ENCODE results near the gene ATOSA.
A peak's percentile ranks its signal among the peaks of the same experiment; 100 is the strongest.

Gene ATOSA

DNA sequence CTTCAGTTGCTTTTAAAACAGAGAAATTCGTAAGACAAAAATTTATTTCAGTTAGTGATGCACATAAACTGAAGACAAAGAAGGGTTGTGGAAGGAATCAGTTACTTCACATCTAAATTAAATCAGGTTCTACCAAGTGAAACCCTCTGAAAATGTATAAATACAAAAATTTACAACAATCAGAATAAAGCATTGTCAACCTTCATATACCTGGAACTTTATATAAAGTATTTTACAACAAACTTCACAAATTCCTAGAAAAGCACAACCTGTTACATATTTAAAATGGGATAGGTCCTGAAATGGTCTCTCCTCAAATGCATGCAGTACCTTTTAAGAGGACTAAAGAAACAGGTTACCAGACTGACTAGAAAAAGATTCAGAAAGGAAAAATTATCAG is 26.9 kb downstream of the ATOSA start:
- Histone ChIP-seq H3K27me3 (ENCODE audit: control insufficient read depth, insufficient read depth, low read length) (no peaks in the 10 kb centered on the region), H3K4me1 (ENCODE audit: control insufficient read depth, insufficient read depth, low read length) (peaks cover 11% of the 10 kb centered on the region; the same call in 1 of the 2 replicates), H3K9ac (ENCODE audit: low read length) (no peak overlapping the region), H3K9me3 (ENCODE audit: control insufficient read depth, insufficient read depth, low read depth, low read length) (no peaks in the 10 kb centered on the region), H3K27ac (ENCODE audit: low read depth, low read length) (no peak overlapping the region), H3K4me3 (ENCODE audit: low read depth, low read length) (no peak overlapping the region), H3K36me3 (ENCODE audit: control insufficient read depth, insufficient read depth, low read length) (no peaks in the 10 kb centered on the region)

DNA sequence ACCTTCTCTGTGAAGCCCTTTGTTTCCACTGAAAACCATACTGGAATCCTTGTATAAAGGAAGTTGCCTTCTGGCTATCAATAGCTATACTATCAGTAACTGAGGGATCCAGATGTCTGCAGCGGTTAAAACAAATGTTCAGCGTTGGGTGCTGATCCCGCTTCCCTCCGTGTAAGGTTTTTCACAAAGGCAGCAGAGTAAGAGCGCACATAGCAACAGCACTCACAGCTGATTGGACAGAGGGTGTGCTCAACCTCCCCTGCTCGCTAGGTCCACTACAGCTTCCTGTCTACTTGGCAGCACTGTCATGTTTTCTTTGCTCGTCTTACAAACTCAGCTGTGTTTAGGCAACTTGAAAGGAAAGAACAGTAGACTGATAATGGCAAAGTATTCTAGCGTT is 27.3 kb downstream of the ATOSA start:
- Histone ChIP-seq H3K9ac (ENCODE audit: low read length) (no peak overlapping the region), H3K4me1 (ENCODE audit: control insufficient read depth, insufficient read depth, low read length) (peaks cover 11% of the 10 kb centered on the region; the same call in 1 of the 2 replicates), H3K36me3 (ENCODE audit: control insufficient read depth, insufficient read depth, low read length) (no peaks in the 10 kb centered on the region), H3K4me3 (ENCODE audit: low read depth, low read length) (0 out of 2 replicates have a peak overlapping the region, but pooled peaks have one; percentile 24), H3K27ac (ENCODE audit: low read depth, low read length) (no peak overlapping the region), H3K9me3 (ENCODE audit: control insufficient read depth, insufficient read depth, low read depth, low read length) (no peaks in the 10 kb centered on the region), H3K27me3 (ENCODE audit: control insufficient read depth, insufficient read depth, low read length) (no peaks in the 10 kb centered on the region)

- H3K9me3 ChIP-seq (ENCODE audit: control insufficient read depth, insufficient read depth, low read depth, low read length) = no peaks in the 10 kb centered on the region
- H3K27me3 ChIP-seq (ENCODE audit: control insufficient read depth, insufficient read depth, low read length) = no peaks in the 10 kb centered on the region
- H3K9ac ChIP-seq (ENCODE audit: low read length) = no peak overlapping the region
- H3K36me3 ChIP-seq (ENCODE audit: control insufficient read depth, insufficient read depth, low read length) = no peaks in the 10 kb centered on the region
- H3K27ac ChIP-seq (ENCODE audit: low read depth, low read length) = no peak overlapping the region
- peaks cover 11% of the 10 kb centered on the region; the same call in 1 of the 2 replicates for H3K4me1 ChIP-seq (ENCODE audit: control insufficient read depth, insufficient read depth, low read length)
- no peak overlapping the region for H3K4me3 ChIP-seq (ENCODE audit: low read depth, low read length)
These were observed 28.1 kb downstream of the ATOSA start for GRCh38 chr15:52651114-52651513.

GRCh38 chr15:52649686-52650085 is 29.5 kb downstream of the ATOSA start:
- Histone ChIP-seq H3K36me3 (ENCODE audit: control insufficient read depth, insufficient read depth, low read length) (no peaks in the 10 kb centered on the region), H3K4me3 (ENCODE audit: low read depth, low read length) (no peak overlapping the region), H3K27me3 (ENCODE audit: control insufficient read depth, insufficient read depth, low read length) (no peaks in the 10 kb centered on the region), H3K9ac (ENCODE audit: low read length) (no peak overlapping the region), H3K9me3 (ENCODE audit: control insufficient read depth, insufficient read depth, low read depth, low read length) (no peaks in the 10 kb centered on the region), H3K27ac (ENCODE audit: low read depth, low read length) (no peak overlapping the region), H3K4me1 (ENCODE audit: control insufficient read depth, insufficient read depth, low read length) (peaks cover 11% of the 10 kb centered on the region; the same call in 1 of the 2 replicates)

DNA sequence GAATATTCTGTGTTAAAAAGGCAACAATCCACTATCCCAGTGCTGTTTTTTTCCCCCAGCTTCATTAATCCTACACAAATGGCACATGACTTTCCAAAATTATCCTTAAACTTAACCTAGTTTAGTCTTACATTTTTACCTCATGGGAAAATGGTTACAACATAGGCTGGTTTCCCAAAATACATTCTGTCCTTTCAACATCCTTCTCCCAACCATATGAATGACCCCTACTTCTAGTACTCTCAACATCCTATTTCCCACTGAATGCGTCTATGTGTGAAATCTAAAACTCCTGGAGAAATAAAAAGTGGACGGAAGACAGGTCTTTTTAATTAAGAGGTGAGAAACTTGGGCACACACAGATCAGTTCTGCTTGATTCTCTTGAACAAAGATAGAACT is 33.3 kb downstream of the ATOSA start:
- Histone ChIP-seq H3K4me1 (ENCODE audit: control insufficient read depth, insufficient read depth, low read length) (no peaks in the 10 kb centered on the region), H3K4me3 (ENCODE audit: low read depth, low read length) (no peak overlapping the region), H3K9me3 (ENCODE audit: control insufficient read depth, insufficient read depth, low read depth, low read length) (no peaks in the 10 kb centered on the region), H3K9ac (ENCODE audit: low read length) (no peak overlapping the region), H3K36me3 (ENCODE audit: control insufficient read depth, insufficient read depth, low read length) (no peaks in the 10 kb centered on the region), H3K27ac (ENCODE audit: low read depth, low read length) (no peak overlapping the region), H3K27me3 (ENCODE audit: control insufficient read depth, insufficient read depth, low read length) (no peaks in the 10 kb centered on the region)

GRCh38 chr15:52642386-52643361 is 36.5 kb downstream of the ATOSA start:
- no peak overlapping the region for H3K27ac ChIP-seq (ENCODE audit: low read depth, low read length)
- no peaks in the 10 kb centered on the region for H3K27me3 ChIP-seq (ENCODE audit: control insufficient read depth, insufficient read depth, low read length)
- no peaks in the 10 kb centered on the region for H3K4me1 ChIP-seq (ENCODE audit: control insufficient read depth, insufficient read depth, low read length)
- H3K4me3 ChIP-seq (ENCODE audit: low read depth, low read length) = no peak overlapping the region
- H3K9me3 ChIP-seq (ENCODE audit: control insufficient read depth, insufficient read depth, low read depth, low read length) = no peaks in the 10 kb centered on the region
- H3K9ac ChIP-seq (ENCODE audit: low read length) = no peak overlapping the region
- H3K36me3 ChIP-seq (ENCODE audit: control insufficient read depth, insufficient read depth, low read length) = no peaks in the 10 kb centered on the region

DNA sequence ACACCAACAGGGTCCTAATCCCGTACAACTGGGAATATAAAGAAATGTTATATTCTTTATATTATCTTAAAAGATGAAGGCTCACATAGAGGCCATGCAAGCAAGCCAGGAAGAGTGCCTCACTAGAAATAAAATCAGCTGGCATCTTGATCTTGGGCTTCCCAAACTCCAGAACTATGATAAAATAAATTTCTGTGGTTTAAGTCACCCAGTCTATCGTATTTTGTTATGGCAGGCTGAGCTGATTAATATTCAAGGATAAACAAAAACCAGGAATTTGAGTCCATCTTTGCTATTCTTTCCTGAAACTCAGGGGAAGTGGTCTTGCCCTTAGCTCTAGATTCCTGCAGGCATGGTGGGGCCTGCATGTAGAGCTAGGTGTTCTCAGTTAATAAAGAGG is 42.7 kb downstream of the ATOSA start:
- H3K4me3 ChIP-seq (ENCODE audit: low read depth, low read length) = no peak overlapping the region
- H3K27me3 ChIP-seq (ENCODE audit: control insufficient read depth, insufficient read depth, low read length) = no peaks in the 10 kb centered on the region
- no peak overlapping the region for H3K27ac ChIP-seq (ENCODE audit: low read depth, low read length)

GRCh38 chr15:52635908-52636307 is 43.3 kb downstream of the ATOSA start:
- no peak overlapping the region for H3K4me3 ChIP-seq (ENCODE audit: low read depth, low read length)
- no peaks in the 10 kb centered on the region for H3K36me3 ChIP-seq (ENCODE audit: control insufficient read depth, insufficient read depth, low read length)
- no peak overlapping the region for H3K27ac ChIP-seq (ENCODE audit: low read depth, low read length)
- H3K9ac ChIP-seq (ENCODE audit: low read length) = no peak overlapping the region
- H3K9me3 ChIP-seq (ENCODE audit: control insufficient read depth, insufficient read depth, low read depth, low read length) = no peaks in the 10 kb centered on the region
- no peaks in the 10 kb centered on the region for H3K27me3 ChIP-seq (ENCODE audit: control insufficient read depth, insufficient read depth, low read length)
- H3K4me1 ChIP-seq (ENCODE audit: control insufficient read depth, insufficient read depth, low read length) = no peaks in the 10 kb centered on the region

More for the DNA sequence above, 42.7 kb downstream of the ATOSA start:
- Histone ChIP-seq H3K9me3 (ENCODE audit: control insufficient read depth, insufficient read depth, low read depth, low read length) (no peaks in the 10 kb centered on the region), H3K36me3 (ENCODE audit: control insufficient read depth, insufficient read depth, low read length) (no peaks in the 10 kb centered on the region), H3K4me1 (ENCODE audit: control insufficient read depth, insufficient read depth, low read length) (no peaks in the 10 kb centered on the region), H3K9ac (ENCODE audit: low read length) (no peak overlapping the region)

All from HUES6 (cell line).